PC-9 (cell line): Measurements from ENCODE around the gene GRIN2A. TPM values are rescaled to one million over a fixed set of nuclear protein-coding genes. Genes with fewer than 3 reads are reported as not detected.

Experiments
- BruUV-seq: library from RNA; stranded (reverse); fragments of 400-500 nt; replicated peaks from 2 replicates; lab custom pipeline; 2021; lab: Mats Ljungman, UMichigan
- CTCF ChIA-PET: fragments of 300-600 bp; sonication (Branson Sonifier 250); formaldehyde crosslinking; loops from one replicate; lab custom pipeline; 2022; ENCODE audit warnings: antibody characterized with exemption; lab: Charles Lee
- POLR2A ChIA-PET: fragments of 300-600 bp; sonication (Branson Sonifier 250); formaldehyde crosslinking; loops from one replicate; lab custom pipeline; 2022; ENCODE audit warnings: antibody characterized with exemption; ENCODE audit not compliant: unreplicated experiment; lab: Charles Lee
- DNase-seq, 2 experiments: peaks; one replicate each; pipeline versions ENCODE4 v3.0.0 to v3.0.0-alpha.2; 2015 to 2022; ENCODE audit warnings: mixed read lengths in 1 of 2
- H2AFZ ChIP-seq: fragments of 200-600 bp; sonication (generic); 2 replicates; pipeline ENCODE4 v1.8.1; 2017; ENCODE audit warnings: antibody characterized with exemption
- H3F3A ChIP-seq: fragments of 200-600 bp; sonication (generic); 2 replicates; pipeline ENCODE4 v1.8.1; 2017; ENCODE audit warnings: antibody characterized with exemption, mild to moderate bottlenecking, low read depth; ENCODE audit not compliant: insufficient read depth
- H3K27ac ChIP-seq: fragments of 200-600 bp; sonication (generic); 2 replicates; pipeline ENCODE4 v1.6.1; 2016; ENCODE audit warnings: mixed run types
- H3K27me3 ChIP-seq: fragments of 200-600 bp; sonication (generic); 2 replicates; pipeline ENCODE4 v1.6.1; 2016; ENCODE audit warnings: low read depth, mixed run types; ENCODE audit not compliant: insufficient read depth
- H3K36me3 ChIP-seq: fragments of 200-600 bp; sonication (generic); 2 replicates; pipeline ENCODE4 v1.6.1; 2016; ENCODE audit warnings: low read depth, mixed run types
- H3K4me1 ChIP-seq: fragments of 200-600 bp; sonication (generic); replicated peaks from 2 replicates; pipeline ENCODE4 v1.6.1; 2016; ENCODE audit warnings: mixed run types; ENCODE audit not compliant: insufficient read depth
- H3K4me2 ChIP-seq: fragments of 200-600 bp; sonication (generic); 2 replicates; pipeline ENCODE4 v1.6.1; 2017; ENCODE audit warnings: mixed run types
- H3K4me3 ChIP-seq: fragments of 200-600 bp; sonication (generic); 2 replicates; pipeline ENCODE4 v1.6.1; 2016; ENCODE audit warnings: mixed run types
- H3K79me2 ChIP-seq: fragments of 200-600 bp; sonication (generic); 2 replicates; pipeline ENCODE4 v1.6.1; 2017; ENCODE audit warnings: low read depth, mixed run types
- H3K9me2 ChIP-seq: fragments of 200-600 bp; sonication (generic); 2 replicates; pipeline ENCODE4 v1.8.1; 2017; ENCODE audit warnings: mild to moderate bottlenecking; ENCODE audit not compliant: insufficient read depth
- H3K9me3 ChIP-seq: fragments of 200-600 bp; sonication (generic); 2 replicates; pipeline ENCODE4 v1.8.1; 2016; ENCODE audit warnings: low read depth; ENCODE audit not compliant: insufficient read depth
- H4K20me1 ChIP-seq: fragments of 200-600 bp; sonication (generic); 2 replicates; pipeline ENCODE4 v1.8.1; 2017; ENCODE audit not compliant: insufficient read depth
- EZH2 ChIP-seq: fragments of 200-600 bp; sonication (generic); IDR thresholded peaks from 2 replicates; pipeline ENCODE4 v1.8.0; 2017; ENCODE audit warnings: antibody characterized with exemption, low read depth
- intact Hi-C: fragments of 100-400 bp; cut with micrococcal nuclease; formaldehyde crosslinking; loops from one replicate; pipeline ENCODE4 v1.10.0; 2022; ENCODE audit not compliant: unreplicated experiment
- total RNA-seq: library from RNA; stranded (reverse); gene quantifications from 2 replicates; pipeline ENCODE4 v1.2.3, GENCODE V29; 2021
- TF ChIP-seq, protein P1 (sequence below): fragments of 200-600 bp; sonication (generic); conservative IDR thresholded peaks from 2 replicates; pipeline ENCODE4 v1.6.1; 2017; ENCODE audit warnings: mixed run types, antibody characterized with exemption, mild to moderate bottlenecking, moderate library complexity

Gene GRIN2A
- total RNA-seq, 1 experiment from 2014 or later: not detected

DNA sequence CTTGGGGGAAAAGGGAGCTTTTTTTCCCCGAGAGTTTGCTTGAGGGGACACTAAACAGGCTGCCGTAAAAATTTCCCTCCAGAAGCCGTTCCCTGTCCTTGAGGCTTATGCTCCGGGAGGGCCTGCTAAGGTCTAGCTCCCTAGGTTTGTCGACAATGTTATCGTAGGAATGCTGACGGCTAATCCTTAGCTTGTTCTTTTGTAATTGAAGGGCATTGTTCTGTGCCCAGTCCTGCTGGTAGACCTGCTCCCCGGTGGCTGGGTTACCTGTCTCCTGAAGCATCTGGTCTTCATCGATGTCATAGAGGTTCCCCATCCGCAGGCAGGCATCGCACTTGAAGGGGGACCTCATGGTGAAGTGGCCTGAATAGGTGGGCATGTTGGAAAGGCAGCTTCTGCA, 418.7 kb downstream of the GRIN2A start:
- TF ChIP-seq, protein P1, sequence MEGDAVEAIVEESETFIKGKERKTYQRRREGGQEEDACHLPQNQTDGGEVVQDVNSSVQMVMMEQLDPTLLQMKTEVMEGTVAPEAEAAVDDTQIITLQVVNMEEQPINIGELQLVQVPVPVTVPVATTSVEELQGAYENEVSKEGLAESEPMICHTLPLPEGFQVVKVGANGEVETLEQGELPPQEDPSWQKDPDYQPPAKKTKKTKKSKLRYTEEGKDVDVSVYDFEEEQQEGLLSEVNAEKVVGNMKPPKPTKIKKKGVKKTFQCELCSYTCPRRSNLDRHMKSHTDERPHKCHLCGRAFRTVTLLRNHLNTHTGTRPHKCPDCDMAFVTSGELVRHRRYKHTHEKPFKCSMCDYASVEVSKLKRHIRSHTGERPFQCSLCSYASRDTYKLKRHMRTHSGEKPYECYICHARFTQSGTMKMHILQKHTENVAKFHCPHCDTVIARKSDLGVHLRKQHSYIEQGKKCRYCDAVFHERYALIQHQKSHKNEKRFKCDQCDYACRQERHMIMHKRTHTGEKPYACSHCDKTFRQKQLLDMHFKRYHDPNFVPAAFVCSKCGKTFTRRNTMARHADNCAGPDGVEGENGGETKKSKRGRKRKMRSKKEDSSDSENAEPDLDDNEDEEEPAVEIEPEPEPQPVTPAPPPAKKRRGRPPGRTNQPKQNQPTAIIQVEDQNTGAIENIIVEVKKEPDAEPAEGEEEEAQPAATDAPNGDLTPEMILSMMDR: no peak
- TF ChIP-seq EZH2: no peak
- Histone ChIP-seq H4K20me1 (no peaks in the 10 kb centered on the region), H3K9me2 (no peaks in the 10 kb centered on the region), H3K27me3 (peaks cover 56% of the 10 kb centered on the region), H3K4me2 (no peak overlapping the region), H2AFZ (no peak overlapping the region), H3K9me3 (no peaks in the 10 kb centered on the region), H3K4me1 (no peaks in the 10 kb centered on the region), H3F3A (no peaks in the 10 kb centered on the region), H3K27ac (no peak overlapping the region), H3K36me3 (no peaks in the 10 kb centered on the region), H3K4me3 (no peak overlapping the region), H3K79me2 (no peaks in the 10 kb centered on the region)
- intact Hi-C loops: no loop called here
- ChIA-PET POLR2A (no interaction called here), CTCF (no interaction called here)
- DNase-seq: no peak
- BruUV-seq: no TSS peak

DNA sequence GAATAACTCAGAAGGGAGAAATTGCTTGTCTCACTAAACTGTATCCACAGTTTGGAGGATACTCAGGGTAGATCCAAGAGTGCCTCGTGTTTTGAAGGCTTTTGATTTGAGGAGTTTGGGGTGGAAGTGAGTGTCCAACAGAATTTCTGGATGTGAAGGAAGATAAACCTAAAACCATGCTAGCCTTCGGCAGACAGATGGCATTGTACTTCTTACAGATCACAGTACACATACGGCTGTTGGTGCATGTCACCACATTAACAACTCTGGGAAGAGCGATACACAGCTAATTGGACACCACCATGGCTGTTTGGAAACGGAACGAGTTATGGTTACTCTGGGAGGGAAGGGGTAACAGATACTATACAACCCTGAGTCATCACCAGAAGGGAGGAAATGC, 420.4 kb downstream of the GRIN2A start:
- Histone ChIP-seq H3K9me2 (no peaks in the 10 kb centered on the region), H3K4me2 (no peak overlapping the region), H3K36me3 (no peaks in the 10 kb centered on the region), H3K4me3 (no peak overlapping the region), H3K27me3 (peaks cover 43% of the 10 kb centered on the region), H2AFZ (no peak overlapping the region), H3F3A (no peaks in the 10 kb centered on the region), H3K79me2 (no peaks in the 10 kb centered on the region), H3K9me3 (no peaks in the 10 kb centered on the region), H3K4me1 (no peaks in the 10 kb centered on the region), H3K27ac (no peak overlapping the region), H4K20me1 (no peaks in the 10 kb centered on the region)
- intact Hi-C loops: no loop called here
- DNase-seq: no peak
- TF ChIP-seq EZH2: no peak
- TF ChIP-seq, protein P1: no peak
- POLR2A ChIA-PET: no interaction called here
- CTCF ChIA-PET: no interaction called here
- no TSS peak for BruUV-seq

DNA sequence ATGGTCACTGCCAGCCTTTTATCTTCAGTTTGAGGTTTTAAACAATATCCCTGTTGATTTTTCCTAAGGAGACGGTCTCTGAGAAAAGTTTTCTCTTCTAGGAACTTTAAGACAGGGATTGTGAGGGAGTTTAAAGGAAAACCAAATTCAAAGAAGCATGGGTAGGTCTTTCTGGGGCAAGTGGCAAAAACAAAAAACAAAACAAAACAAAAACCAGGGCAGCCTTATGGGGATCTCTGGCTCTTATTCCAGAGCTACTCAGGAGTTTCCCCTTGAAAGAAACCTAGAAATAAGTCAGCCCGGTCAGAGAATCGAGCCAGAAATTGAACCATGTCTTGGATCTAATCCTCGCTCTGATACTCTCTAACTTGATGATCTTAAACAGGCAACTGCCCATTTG, 424.5 kb downstream of the GRIN2A start:
- H3K9me2 ChIP-seq: no peaks in the 10 kb centered on the region
- POLR2A ChIA-PET: no interaction called here
- BruUV-seq: no TSS peak

More for the DNA sequence above, 424.5 kb downstream of the GRIN2A start:
- Histone ChIP-seq H3K79me2 (no peaks in the 10 kb centered on the region), H3F3A (no peaks in the 10 kb centered on the region), H3K36me3 (no peaks in the 10 kb centered on the region), H3K4me1 (no peaks in the 10 kb centered on the region), H3K4me2 (no peak overlapping the region), H2AFZ (no peak overlapping the region), H3K27ac (no peak overlapping the region), H3K27me3 (peaks cover 21% of the 10 kb centered on the region), H3K4me3 (no peak overlapping the region), H4K20me1 (no peaks in the 10 kb centered on the region), H3K9me3 (no peaks in the 10 kb centered on the region)
- TF ChIP-seq, protein P1: no peak
- TF ChIP-seq EZH2: no peak
- intact Hi-C loops: no loop called here
- DNase-seq: no peak
- CTCF ChIA-PET: no interaction called here
